ENCODE measurements around the gene TACR1.
"Not testable (repeated sequence)": the region's sequence is repeated elsewhere in the genome, so short reads cannot be mapped to it uniquely, and the experiment has no call there.

Gene TACR1

GRCh38 chr2:75192496-75192895, 6.8 kb downstream of the TACR1 start:
- DNase-seq = no peak

- DNase-seq = no peak
Observed at GRCh38 chr2:75190271-75190990, 8.9 kb downstream of the TACR1 start.

- DNase-seq = no peak
Observed at GRCh38 chr2:75186821-75187220, 12.5 kb downstream of the TACR1 start.

- no peak for DNase-seq
Observed at GRCh38 chr2:75182606-75183005, 16.7 kb downstream of the TACR1 start.

- no peak for DNase-seq
Observed at GRCh38 chr2:75180476-75180875, 18.8 kb downstream of the TACR1 start.

- no peak for DNase-seq
Observed at GRCh38 chr2:75177427-75177826, 21.9 kb downstream of the TACR1 start.

- DNase-seq = no peak
Observed at GRCh38 chr2:75175456-75175855, 23.9 kb downstream of the TACR1 start.

- DNase-seq = no peak
Observed at GRCh38 chr2:75174981-75175380, 24.3 kb downstream of the TACR1 start.

- no peak for DNase-seq
Observed at GRCh38 chr2:75174519-75174918, 24.8 kb downstream of the TACR1 start.

GRCh38 chr2:75173740-75174139, 25.6 kb downstream of the TACR1 start:
- no peak for DNase-seq

- not testable (repeated sequence) for DNase-seq
Observed at GRCh38 chr2:75171423-75171822, 27.9 kb downstream of the TACR1 start.

- DNase-seq = no peak
Observed at GRCh38 chr2:75170889-75171288, 28.4 kb downstream of the TACR1 start.

- no peak for DNase-seq
Observed at GRCh38 chr2:75168186-75168585, 31.1 kb downstream of the TACR1 start.

- no peak for DNase-seq
Observed at GRCh38 chr2:75166491-75166890, 32.8 kb downstream of the TACR1 start.

- no peak for DNase-seq
Observed at GRCh38 chr2:75162897-75163296, 36.4 kb downstream of the TACR1 start.

- no peak for DNase-seq
Observed at GRCh38 chr2:75162259-75162658, 37.1 kb downstream of the TACR1 start.

- no peak for DNase-seq
Observed at GRCh38 chr2:75157435-75157834, 41.9 kb downstream of the TACR1 start.

- no peak for DNase-seq
Observed at GRCh38 chr2:75155115-75155514, 44.2 kb downstream of the TACR1 start.

- DNase-seq = no peak
Observed at GRCh38 chr2:75153221-75153620, 46.1 kb downstream of the TACR1 start.

GRCh38 chr2:75152243-75152642, 47.1 kb downstream of the TACR1 start:
- not testable (repeated sequence) for DNase-seq

GRCh38 chr2:75147884-75148283, 51.4 kb downstream of the TACR1 start:
- DNase-seq = not testable (repeated sequence)

GRCh38 chr2:75146606-75147332, 52.6 kb downstream of the TACR1 start:
- no peak for DNase-seq

- DNase-seq = not testable (repeated sequence)
Observed at GRCh38 chr2:75146221-75146605, 53.1 kb downstream of the TACR1 start.

GRCh38 chr2:75142081-75142480, 57.2 kb downstream of the TACR1 start:
- DNase-seq = no peak

- DNase-seq = no peak
Observed at GRCh38 chr2:75140288-75140687, 59.0 kb downstream of the TACR1 start.
